NCI-H2227 (cell line): ENCODE data around the gene HOXD3.
A peak's percentile ranks its signal among the peaks of the same experiment; 100 is the strongest.

ENCODE experiments used
- DNase-seq: peaks from one replicate; lab custom pipeline; 2025; ENCODE audit not compliant: unreplicated experiment; lab: John Stamatoyannopoulos, UW

Gene HOXD3

DNA sequence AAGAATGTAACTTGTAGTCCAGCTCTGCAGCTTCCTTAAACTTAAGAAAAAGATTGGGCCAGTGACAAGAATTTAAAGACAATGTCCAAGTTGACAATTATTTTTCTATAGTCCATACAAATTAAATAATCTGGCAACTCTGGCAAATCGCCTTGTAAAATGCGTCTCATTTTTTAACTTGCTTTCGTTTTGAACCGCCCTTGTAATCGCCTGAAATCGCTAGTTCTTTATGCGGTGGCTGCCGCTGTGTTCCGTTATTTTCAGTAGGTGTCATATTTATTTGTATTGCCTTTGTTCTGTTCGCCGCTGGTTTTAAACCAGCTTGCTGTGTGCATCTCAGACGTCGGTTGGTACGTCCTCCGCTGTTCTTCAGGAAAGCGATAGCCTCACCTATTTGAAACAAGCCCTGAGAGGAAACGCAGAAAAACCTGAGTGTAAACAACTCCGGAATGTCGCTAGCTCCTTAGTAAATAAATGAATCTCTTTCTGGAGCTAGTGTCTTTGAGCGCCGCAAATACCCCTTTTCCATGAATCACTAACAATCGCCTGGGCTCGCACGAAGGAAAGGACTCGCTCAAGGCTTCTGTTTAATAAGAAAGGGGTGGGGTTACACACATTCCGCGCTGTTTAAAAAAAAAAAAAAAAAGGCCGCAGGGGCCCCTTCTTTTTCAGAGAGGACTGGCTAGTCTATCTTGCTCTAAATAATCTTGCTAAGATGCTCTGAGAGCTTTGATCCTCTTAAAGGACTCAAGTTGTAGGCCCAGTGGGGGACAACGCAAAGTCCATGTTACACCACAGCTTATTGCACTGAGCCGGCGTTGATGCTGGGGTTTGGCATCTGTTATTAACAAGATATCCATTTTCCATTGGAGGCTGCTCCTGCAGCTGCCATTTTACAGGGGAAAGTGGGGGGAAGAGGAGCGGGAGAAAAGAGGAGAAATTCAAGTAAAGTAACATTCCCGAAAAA, 24.6 kb upstream of the HOXD3 start:
- no peak for DNase-seq

DNA sequence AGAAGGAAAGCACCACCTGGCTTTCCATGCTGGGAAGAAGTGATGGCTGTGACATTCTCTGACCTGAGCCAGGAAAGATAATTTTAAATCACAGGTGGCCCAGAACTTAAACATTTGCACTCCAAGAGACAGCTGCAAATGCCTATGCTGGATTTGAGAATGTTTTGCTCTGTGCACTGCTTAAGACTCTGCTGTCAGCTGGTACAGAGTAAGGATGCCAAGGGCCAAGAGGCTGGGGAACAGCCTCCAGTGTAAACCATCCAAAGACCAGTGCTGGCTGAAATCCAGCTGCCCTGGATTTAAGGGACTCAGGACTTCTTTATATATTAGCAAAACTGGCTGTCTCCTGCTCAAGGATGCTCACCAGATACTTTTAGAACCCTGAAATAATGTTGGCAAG, 23.7 kb upstream of the HOXD3 start:
- DNase-seq = no peak

DNA sequence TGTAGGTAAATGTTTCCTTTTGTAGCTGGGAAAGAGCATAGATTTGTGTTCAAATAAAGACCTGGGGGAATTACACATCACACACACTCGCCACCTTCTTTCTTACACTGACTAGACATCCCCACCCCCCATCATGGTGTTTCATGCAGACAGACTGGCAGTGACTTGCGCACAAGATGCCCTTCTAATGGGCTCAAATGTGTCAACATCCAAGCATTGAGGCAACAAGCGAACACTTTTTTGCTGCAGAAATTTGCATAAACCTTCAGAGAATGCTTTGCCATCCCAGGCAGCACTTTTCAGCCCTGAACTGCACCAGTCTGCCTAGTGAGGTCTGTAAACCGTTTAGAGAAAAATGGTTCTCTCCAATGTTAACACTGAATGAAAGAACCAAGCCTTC, 23.1 kb upstream of the HOXD3 start:
- no peak for DNase-seq

DNA sequence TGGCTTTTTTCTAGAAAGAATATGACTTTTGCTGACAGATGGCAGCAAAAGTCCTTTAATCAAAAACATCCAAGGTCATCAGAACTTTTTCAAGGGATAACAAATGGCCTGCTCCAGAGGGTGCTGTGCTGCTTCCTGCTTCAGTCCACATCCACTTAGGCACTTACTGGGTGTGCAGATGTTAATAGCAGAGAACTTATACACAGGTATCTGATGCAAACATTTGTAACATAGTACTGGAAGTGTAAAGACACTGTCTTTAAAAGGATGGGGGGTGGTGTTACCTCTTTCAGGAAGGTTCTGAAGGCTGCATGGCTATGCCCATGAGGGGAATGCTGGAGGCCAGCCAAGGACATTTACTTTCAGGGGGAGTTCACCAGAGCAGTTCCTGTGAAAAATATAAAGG, 22.1 kb upstream of the HOXD3 start:
- no peak for DNase-seq

DNA sequence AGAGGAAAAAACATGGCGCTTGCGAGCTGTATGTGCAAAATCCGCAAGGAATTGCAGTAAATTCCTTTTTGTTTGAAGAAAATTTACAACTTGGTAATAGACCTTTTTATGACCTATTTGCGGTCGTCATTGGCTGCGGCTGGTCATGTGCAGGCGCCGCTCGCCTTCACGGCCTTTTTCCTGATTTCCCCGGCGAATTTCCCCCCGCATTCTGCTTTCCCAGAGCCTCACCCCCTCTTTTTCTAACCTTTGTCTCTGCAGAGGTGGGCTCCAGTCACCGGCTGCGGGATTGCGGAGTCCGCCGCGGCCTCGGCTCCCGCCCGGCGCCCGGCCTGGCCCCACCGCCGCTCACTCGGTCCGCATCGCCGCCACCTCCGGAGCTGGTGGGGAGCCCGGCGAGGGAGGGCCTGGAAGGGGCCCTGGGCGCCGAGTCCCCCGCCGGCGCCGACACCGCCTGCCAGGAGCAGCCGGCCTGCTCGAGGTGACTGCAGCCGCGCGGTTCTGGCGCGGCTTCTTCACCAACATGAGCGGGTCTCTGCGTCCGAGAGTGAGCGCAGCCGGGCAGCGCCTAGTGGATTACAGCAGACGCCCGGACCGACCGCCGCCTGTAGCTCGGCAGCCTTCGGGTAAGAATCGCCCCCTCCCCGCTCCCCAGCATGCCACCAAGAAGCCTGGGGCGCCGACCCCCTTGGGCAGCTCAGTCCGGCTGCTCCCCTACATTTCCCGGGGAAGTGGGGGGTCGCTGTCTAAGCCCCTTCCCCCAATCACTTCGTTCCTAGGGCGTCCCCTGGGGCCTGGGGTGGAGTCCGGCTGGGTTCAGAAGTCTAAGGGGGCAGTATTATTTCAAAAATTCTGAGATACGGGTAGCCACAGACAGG, 20.5 kb upstream of the HOXD3 start:
- DNase-seq = peak; percentile 55

DNA sequence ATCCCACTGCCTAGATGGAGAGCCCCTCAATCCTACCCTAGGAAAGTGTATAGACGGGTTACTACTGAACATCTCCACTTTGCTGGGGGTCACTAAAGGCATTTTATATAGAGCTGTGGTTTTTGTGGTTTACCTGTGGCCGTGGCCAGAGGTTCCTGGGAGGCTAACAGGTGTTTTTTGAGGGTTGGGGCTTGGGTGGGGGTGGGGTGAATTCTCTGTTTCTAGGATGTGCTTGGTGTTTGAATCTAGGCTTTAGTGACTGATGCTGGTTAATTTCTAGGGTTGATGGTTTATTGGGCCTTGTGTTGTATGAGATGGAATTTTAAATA, 19.9 kb upstream of the HOXD3 start:
- DNase-seq = no peak

DNA sequence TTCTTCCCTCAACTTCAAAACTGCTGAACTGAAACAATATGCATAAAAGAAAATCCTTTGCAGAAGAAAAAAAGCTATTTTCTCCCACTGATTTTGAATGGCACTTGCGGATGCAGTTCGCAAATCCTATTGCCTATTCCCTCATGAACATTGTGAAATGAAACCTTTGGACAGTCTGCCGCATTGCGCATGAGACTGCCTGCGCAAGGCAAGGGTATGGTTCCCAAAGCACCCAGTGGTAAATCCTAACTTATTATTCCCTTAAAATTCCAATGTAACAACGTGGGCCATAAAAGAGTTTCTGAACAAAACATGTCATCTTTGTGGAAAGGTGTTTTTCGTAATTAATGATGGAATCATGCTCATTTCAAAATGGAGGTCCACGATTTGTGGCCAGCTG, 19.2 kb upstream of the HOXD3 start:
- DNase-seq = no peak

DNA sequence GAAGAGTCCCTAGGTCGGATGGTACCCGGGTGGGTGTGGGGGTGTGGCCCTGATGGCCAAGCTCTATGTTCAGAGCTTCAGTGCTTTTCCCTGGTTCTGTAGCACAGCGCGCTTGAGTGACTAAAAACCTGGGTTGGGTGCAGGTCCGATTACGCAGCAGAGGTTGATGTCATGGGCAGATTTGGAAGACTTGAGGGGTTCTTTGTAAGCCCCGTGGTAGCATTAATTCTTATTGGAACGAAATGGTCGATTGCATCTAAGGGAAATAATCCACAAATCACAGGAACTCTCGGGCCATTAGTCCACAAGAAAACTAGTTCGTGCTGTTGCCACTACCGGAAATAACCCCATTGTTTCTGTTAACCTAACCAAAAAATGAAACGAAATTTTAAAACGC, 18.6 kb upstream of the HOXD3 start:
- no peak for DNase-seq

DNA sequence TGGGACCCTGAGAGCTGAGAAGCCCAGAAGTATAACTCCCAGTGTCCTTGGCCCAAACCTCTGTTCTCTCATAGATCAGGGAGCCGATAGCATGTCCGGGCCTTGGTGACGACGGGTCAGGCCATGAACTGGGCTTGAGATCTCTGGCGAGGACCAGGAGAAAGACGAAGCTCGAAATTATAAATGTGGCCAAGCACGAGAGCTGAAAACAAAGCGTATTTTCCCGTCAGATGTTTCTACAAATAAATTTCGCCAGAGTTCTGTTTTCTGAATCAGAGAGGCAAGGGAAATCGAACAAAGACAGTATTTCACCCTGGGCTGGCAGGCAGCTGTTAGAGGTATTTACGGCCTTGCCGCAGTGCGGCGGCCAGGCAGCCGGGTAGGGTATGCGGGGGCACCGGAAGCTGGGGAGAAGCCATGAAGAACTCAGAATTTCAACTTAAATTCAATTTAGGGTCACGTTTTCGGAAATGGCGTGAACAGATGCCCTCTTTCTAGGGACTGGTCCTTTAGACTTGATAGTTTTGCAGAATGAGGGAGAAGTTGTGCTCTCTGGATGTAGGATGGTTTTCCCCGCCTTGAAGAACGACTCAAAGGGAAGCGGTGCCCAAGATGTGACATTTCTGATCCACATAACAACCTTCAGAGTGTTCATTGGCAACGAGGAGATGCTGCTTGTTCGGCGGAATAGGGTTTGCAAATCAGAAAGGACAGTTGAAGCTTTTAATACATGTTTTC, 18.0 kb upstream of the HOXD3 start:
- no peak for DNase-seq

DNA sequence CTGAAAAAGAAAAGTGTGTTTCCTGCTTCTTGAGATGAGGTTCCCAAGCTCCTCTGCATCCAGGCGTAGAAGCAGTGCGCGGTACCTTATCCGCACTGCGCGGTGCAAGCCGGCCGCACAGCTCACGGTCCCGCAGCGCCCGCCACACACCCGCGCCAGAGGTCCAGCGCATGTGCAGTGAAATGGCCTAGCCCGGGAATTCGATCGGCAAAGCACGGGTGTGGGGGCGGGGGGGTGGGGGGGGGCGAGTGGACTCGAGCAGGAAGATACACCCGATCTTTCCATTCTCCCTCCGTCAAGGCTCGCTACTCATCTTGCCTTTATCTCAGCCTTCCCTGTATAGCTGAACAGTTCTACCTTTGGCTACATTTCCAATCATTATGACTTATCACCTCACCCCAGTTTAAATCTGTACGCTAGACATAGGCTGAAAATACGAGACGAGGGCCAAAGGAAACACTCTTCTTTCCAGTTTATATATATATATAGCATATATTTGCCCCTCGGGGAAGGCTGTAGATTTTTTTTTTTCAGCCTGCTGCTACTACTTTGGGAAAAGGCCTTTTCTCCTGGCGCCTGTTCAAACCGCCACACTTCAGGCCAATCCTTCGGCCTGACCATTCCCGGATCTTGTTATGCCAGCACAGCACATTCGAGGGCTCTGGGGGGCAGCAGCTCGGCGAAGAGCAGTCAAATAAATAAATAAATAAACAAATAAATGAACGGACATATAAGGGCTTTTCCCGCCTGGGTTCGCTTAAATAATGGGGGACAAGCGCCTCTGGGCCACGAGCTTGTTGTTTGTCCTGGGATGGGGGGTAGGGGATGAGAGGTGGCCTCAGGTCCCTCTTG, 17.2 kb upstream of the HOXD3 start:
- DNase-seq = no peak

DNA sequence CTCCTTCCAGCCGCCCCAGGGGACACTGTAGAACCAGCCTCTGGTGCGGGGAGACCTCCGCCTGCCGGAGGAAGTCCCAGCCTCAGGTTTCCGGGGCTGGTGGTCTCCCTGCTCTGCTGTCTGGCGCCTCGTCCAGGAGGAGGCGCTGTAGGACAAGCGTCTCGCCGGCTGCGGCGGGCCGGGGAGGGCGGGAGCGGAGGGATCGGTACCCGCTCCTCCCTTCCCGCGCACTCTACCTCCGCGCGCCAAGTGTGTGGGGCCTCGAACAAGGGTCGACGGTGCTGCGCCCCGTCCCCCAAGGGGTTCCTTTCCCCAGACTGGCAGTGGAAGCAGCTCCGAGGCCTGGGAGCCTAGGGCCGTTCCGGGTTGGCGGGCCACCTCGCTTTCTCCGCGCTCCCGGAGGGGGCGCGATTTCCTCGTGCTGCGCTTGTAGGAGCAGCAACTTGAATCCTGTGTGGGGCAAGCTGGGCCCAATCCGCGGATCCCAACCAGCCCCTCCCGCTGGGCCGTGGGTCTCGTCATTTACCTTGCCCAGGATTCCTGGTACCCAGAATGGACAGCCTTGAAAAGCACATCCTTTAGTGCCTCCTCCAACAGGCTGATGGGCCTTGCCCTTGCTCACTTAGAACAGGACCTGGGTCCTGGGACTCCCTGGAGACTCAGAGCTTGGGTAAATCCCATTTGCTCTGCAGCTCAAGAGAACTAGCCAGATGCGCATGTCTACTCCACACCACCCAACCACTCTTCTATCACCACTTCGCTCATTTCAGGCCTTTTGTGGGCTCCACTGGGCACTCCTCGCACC, 16.4 kb upstream of the HOXD3 start:
- peak; percentile 88 for DNase-seq

DNA sequence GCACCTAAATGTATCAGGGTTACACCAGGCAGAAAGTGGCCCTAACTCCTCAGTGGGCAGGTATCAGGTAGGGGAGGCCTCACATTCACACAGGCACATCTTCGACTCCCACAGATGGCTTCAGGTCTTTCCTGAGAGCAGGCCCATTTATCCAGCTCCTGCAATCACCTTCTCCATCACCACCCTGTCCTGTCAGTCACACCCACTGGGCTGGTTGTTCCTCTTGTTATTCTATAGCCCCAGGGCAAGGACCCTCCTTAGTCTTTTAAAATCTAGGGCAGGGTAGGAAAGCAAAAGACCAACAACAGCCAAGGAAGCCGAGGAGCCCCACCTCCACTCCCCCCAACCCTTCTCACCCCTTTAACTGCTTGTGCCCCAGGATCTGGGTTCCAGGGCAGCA, 14.8 kb upstream of the HOXD3 start:
- no peak for DNase-seq

DNA sequence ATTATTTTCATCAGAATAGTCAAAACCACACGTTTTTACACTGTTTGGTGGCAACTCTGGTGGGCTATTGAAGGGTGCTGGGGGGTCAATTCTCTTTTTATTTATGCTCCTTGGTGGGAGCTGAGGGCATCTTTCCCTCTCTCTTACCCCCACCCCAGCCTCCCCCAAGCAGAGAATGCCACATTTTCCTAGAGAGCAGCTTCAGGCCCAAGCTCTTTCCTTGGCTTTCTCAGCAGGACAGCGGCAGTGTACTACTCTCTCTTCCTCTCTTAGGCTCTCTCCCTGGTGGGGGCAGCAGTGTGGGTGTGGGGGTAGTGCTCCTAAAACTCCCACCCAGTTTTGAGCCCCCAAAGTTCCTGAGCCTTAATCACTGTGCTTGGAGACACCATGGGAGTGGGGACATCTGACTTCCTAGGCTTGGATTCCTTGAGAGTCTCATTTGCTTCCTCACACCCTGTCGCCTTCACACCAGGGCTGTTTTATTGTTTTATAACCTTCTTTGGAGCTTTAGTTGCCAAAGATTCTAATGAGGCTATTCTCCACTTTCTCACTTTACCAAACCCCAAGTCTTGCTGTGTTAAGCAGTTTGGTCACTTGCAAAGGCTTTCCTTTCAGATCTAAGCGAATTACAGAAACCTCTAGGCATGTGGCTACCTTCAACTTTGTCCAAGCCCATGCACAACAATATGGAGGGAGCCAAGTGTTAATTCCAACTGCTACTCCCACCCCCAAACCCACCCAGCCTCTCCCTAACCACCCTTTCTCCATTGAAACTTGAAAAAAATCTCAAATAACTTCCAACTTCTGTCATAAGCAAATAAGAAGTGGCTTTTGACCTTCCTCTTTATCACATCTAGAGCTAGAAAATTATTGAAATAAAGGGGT, 11.8 kb upstream of the HOXD3 start:
- DNase-seq = no peak

DNA sequence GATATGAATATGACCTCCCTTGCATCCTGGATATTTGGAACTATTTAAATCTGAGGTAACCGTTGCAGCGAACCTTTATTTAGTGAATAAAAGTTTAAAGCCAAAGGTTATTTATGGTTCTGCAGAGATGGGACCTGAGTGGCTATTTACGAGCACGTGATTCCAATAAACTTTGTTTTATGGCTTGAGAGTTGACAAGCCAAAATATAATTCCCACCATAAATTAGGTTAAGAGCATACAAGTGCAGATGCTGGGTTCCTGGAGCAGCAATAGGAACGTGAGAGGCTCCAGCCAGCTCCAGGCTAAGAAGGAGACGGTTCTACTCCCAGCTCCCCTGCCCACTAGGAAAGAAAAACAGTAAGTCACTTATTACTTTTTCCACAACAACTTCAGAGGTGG, 11.0 kb upstream of the HOXD3 start:
- no peak for DNase-seq

DNA sequence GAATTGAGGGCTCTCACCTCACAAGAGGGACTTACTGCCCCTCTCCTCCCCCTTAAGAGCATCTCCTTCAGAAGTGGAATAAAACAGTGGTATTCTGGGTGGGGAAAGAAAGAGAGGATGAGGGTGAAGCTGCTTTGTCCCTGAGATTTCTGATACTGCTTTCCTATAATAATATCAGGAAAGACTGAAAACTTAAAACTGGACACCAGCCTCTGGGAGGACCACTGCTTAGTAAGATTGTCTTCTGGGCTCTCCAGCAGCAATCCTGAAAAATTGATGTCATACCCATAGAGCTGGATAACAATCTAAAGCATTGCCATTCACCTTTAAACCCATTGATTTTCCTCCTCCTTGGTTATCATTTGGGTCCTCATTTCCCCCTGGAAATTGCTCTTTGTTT, 10.5 kb upstream of the HOXD3 start:
- no peak for DNase-seq

DNA sequence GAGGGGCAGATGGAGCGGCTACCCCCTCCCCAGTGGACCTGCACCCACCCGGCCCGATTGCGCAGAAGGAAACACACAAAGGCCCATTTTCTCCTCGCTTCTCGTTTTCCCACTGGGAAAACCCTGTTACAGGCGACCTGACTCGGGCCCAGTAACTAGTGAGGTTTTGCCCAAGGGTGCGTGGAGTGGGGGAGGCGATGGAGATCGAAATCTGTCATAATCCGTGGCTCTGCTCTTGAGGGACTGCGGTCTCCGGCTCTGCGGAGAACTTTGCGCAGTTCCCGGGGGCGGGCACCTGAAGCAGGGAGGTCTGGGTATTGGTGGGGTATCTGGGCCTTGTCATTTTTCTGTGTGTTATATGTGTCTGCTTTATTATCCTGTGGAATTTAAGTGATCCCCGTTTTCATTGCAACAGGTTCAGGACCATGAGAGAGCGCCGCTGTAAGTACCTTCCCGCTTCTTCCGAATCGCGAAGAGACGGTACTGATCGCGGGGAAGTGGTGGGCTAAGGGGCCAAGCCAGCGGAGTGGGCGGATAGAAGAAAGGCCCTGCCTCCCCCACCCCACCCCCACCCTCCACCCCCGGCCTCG, 9.8 kb upstream of the HOXD3 start:
- DNase-seq = no peak

DNA sequence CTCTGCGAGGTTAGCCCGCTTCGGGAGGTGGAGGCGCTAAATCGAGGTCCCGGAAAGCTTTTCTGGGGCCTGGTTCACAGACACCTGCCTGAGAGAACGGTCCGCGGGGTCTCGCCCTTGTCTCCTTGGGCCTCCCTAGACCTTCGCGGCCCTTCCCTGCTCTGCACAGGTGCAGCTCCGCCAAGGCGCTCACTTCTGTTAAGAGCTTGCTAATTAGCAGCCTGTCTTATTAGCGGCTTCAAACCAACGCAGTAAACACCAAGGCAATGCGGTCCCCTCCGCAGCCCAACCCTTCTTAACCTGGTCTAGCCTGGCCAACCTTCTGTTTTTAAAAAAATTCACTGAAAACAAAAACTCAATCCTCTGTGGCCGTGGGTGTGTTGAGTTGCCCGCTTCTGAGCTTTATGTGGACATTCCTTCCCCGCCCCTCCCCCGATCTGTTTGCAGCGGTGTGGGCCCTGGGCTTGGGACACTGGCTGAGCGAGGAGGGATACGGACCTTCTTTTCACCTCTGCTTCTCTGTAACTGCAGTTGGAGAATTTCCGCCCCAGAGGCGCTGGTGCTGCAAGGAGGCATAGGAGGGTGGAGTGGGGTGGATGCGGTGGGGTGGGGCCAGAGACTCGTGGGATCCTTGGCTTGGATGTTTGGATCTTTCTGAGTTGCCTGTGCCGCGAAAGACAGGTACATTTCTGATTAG, 9.2 kb upstream of the HOXD3 start:
- DNase-seq = no peak
